HG02970 (cell line): ENCODE results near the gene DCST1.

Experiments used
- ATAC-seq: cut with Tn5 transposase; IDR thresholded peaks from one replicate; pipeline ENCODE4 v1.9.1; 2021; ENCODE audit warnings: mild to moderate bottlenecking, moderate library complexity, moderate number of reproducible peaks; ENCODE audit not compliant: unreplicated experiment, low FRiP score

The DCST1 gene

DNA sequence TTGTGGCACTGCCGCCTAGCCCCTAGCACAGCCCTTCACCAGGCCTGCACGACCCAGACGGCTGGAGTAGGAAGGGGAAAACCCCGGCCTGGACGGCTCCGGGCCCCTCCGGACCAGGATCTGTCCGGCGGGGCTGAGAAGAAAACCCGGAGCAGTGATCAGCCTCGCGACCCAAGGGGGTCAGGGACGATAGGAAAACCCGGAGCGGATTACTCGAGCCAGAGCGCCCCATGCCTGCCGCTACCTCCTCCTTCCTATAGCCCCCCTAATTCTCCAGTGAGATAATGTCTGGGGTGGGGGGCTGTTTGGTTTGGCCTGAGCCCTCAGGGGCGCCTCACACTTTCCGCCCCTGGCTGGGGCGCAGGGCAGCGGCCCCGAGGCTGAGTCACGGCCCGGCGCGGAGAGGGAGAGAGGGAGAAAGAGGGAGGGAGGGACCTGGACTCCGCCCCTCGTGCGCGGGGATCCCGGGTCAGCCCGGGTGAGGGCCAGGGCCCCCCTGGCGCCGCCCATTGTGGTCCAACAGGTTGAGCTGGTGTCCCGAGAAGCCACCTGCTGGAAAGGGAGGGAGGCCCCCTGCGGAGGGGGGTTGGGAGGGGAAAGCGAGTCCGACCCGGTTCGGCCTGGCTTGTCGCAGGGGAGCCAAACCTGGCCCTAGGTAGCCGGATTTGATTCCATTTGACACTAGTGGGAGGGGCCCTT is 32.7 kb upstream of the DCST1 start:
- ATAC-seq = peak; percentile 41

GRCh38 chr1:155001425-155001674 is 32.3 kb upstream of the DCST1 start:
- ATAC-seq = no peak

DNA sequence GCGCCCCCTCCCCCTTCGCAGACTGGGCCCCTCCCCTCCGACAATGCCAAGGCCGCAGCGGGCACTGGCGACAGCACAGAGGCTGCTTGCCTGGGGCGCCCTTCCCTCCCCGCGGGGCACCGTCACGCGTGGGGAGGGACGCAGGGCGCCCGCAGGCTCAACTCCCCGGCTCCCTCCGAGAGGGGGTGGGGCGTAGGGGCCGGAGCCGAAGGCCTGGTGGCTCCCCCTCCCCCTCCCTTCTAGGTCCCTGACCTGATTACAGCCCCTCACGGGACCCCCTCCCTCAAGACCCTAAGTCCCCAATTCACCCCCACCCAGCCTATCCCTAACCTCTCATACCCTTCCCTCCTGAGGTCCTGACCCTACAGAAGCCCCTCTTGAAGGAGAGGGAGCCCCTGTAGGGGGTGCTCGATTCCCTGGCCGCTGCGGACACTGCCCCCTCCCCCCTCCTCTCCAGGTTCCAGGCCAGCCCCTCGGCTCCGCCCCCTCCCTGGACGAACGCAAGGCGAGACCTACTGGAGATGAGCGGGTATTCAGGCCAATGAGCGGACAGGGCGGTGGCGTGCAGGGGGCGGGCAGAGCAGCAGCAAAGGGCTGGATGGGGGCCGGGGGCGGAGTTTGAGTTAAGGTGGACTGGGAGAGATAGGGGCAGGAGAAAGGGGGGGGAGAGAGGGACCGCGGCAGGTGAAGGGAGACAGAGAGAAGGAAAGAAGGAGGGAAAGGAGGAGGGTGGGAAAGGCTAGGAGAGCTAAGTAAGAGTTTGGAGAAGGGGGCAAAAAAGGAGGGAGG is 31.8 kb upstream of the DCST1 start:
- ATAC-seq = peak; percentile 51

- ATAC-seq = no peak
Observed at GRCh38 chr1:155002464-155003226, 31.0 kb upstream of the DCST1 start, which contains the start of gene ZBTB7B. Gene ZBTB7B (plus strand): TSS chr1:155002802. CDS start chr1:155014661, 11,859 bp downstream.

DNA sequence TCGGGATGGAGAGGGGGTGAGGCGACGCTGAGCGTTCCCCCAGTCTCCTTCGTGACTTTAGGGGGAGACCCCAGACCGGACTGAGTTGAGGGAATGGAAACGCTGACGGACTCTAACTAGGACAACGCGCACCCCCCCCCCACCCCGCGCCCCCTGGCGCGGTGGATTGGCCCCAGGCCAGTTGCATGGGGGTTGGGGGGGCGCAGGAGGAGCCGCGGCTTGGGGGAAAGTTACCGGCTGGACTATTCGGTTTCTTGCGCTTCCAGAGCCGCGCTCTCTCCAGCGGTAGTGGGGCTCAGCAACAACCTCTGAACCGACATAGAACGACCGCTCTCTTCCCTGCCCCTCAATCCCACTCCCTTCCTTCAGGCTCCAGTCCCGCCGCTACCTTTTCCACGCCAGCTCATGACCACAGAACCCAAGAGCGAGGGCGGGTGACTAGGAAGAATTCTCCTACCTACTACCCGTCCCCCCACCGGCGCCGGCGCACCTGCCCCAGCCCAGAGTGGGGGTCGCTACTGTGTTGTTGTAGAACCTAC is 30.3 kb upstream of the DCST1 start:
- ATAC-seq = no peak

DNA sequence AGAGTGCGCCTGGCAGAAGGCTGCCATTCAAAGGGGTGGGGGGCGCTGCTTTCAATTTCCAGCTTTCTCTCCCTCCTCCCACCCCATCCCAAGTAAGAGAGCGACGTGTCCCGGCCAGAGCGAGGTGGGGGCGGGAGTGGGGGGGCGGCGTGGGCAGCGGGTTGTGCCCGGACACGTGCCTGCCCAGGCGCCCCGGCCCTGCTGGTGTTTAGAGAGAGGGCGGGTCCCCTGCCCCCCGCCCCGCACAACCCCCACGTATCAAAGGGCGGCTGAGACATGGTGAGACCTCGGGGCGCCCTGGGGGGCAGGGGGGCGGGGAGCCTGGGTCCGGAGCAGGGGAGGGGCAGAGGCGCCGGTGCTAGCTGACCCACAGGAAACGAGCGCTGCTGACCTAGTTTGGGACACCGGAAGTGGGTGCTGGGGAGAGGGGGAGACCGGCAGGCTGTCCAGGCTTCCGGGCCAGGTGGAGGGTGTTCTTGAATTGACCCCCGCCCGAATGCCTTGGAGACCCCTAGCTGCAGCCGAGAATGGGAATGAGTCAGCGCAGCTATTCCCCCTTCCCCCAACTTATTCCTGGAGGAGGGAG is 29.8 kb upstream of the DCST1 start:
- ATAC-seq = no peak

DNA sequence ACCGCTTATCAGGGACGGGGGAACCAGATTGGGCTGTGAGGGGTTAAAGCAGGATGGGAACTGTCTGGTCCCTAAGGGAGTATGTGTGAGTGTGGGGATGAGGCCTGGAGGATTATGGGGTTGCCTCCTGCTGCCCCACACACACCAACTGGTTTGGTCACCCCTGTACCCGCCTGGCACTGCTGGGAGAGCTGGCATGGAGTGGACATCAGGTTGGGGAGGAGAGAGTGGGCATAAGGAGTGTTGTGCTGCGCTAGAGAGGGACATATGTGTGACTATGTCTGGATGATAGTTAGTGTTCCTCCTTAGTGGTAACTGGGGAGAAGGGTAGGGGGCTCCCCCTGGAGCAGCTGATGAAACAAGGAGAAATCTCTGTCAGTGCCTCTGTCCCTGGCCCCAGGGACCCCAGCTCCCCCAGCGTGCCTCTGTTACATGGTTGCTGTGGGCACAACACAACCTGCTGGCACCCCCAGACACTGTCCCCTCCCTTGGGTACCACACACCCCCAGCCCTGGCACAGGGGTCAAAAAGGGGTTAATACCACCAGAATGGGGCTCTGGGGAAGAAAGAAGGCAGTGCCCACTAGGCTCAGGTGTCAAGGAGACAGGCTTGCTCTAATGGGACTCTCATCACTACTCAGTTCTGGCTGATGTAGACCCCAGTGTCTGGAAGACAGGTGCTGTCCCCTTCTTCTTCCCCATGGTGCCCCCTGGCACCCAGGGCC is 29.1 kb upstream of the DCST1 start:
- ATAC-seq = no peak

GRCh38 chr1:155005076-155006011 is 28.3 kb upstream of the DCST1 start:
- ATAC-seq = no peak

DNA sequence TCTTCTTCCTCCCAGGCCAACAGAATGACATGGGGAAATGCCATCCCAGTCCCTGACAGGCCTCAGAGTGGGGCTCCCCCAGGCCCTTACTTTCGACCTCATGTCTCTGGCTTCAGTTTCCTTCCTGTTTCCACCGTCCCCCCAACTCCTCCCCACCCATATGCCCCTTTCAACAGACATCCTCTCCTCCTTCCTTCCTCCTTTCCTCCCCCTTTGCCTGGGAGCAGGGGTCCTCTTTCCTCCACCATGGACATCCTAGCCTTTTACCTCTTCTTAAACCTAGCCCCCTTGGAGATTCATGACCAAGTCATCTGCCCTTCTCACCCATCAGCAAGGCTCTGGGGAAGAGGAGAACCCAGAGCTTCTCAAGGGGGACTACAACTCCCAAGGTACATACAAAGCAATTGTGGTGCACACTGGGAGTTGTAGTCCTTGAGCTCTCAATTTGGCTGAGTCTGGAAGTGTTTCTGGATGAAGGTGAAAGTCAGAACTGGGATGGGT is 27.0 kb upstream of the DCST1 start:
- ATAC-seq = no peak

GRCh38 chr1:155007251-155007828 is 26.3 kb upstream of the DCST1 start:
- ATAC-seq = no peak

- no peak for ATAC-seq
Observed at GRCh38 chr1:155008015-155008941, 25.3 kb upstream of the DCST1 start.

DNA sequence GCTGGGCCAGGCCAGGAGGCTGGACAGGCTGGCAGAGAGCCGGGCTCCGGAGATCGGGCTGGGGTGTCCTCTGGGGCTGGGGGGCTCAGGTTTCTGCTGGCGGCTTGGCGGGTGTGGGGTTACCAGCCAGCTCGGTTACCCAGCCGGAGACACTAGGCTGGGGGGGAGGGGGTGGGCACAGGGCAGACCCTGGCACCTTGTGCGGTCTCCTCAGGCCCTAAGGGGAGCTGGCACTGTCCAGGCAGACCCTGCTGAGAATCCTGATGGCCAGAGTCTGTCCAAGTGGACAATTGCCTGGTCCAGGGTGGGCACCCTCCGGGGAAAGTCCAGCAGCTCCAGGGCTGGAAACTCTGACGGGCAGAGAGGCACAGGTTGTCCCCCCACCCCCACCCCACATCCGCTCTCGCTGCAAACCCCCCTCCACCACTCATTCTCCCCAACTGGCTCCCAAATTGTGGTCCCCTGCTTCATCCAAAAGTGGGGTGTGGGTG is 24.4 kb upstream of the DCST1 start:
- ATAC-seq = no peak

DNA sequence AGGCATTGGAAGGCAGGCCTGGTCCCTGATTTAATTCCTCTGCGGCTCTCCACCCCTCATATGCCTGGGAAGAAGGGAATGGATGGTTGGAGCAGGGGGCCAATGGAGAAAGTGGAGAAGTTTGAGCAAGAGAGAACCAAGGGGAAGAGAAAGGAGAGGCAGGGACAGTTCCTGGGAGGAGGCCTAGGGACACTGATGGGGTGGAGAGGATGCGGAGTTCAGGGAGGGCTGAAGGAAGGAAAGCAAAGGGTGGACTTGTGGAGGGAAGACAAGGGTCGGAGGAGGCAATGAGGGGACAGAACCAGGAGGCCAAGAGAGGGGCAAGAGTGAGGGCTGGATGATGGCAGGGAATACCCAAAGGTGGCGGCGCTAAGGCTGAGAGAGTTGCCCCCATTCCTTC is 23.9 kb upstream of the DCST1 start:
- no peak for ATAC-seq

DNA sequence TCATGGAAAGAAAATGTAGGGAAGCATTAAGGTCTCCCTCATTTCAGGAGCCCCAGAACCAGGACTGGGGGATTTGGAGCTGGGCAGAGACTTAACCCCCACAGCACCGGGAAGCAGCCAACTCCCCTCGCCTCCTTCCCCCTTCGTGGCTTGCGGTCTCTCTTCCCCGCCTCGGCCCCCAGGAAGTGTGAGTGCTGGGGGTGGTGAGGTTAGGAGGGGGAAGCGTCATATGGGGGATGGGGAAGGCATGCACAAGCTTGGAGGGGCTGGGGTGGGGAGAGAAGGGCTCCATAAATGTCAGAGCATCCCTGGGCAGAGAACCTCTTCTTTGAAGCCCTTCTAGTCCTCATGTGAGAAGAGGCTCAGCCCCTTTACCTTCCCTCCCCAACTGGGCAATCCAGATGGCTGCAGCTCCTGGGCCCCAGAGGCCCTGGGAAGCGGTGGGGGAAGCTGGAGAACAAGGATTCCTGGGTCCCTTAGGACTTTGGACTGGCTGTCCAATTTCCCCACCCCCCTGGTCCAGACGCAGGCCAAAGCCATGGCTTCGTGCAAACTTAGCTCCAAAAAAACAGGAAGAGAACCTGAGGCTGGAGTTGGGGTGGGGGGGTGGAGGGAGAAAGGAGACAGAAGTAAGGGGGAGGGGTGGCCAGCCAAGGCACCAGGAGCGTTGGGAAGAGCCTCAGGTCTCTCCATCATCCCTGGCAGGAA is 23.3 kb upstream of the DCST1 start:
- no peak for ATAC-seq

DNA sequence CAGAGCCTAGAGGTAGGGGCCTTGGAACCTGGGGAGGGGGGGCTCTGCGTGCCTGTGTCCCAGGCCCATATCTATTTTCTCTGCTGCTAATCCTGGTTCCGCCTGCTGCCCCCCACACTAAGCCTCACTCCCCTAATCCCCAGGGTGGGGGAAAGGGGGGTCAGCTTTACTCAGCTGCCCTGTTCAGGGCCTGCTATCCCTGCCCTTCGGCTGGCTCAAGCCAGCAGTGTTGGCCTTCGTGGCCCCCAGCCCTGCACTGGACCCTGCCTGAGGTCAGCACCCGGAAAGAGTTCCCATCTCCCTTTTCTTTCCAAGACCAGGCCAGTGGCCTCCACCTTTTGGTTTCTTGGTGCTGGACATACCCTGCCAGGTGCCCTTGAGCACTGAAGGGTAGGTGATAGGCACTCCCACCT is 22.6 kb upstream of the DCST1 start:
- ATAC-seq = no peak

DNA sequence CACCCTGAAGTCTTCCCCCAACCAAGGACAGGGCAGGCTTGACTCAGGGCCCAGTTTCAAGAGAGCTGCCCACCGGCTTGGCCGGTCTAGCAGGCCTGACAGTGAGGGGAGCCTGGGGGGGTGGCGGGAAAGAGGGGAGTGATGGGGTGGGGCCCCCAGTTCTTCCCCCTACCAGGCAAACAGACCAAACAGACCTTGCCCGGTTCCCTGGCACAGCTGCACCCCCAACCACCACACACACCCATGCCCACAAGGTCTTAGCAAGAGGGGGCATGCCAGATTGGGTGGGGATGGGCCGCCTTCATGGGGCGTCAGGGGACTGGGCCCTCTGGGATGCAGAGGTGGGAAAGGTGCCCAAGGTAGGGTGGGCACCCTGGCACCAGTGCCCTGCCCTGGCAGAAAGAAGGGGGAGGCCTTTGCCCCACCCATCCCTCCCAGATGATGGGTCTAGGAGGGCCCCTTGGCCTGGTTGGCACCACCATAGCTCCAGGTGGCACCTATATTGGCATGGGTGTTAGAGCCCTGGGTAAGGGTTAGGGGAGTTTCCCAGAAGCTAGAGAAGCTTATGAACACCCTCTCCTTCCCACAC is 22.1 kb upstream of the DCST1 start:
- no peak for ATAC-seq
